Hindlimb muscle (tissue), 1 donor: ENCODE data around the gene LRRTM2. TPM values are rescaled to one million over a fixed set of nuclear protein-coding genes. Genes with fewer than 3 reads are reported as not detected.
"Not testable (repeated sequence)": the region's sequence is repeated elsewhere in the genome, so short reads cannot be mapped to it uniquely, and the experiment has no call there.

Experiments
- DNase-seq: peaks from one replicate; pipeline ENCODE4 v3.0.0-alpha.2; 2013
- polyA plus RNA-seq: library from polyadenylated mRNA; unstranded; fragments of 120-200 nt; gene quantifications from one replicate; pipeline ENCODE4 v1.2.1, GENCODE V29; 2013; ENCODE audit not compliant: insufficient read length

Gene LRRTM2
- polyA plus RNA-seq = 0.90 TPM

- peak; percentile 83 for DNase-seq
Observed at GRCh38 chr5:138874771-138875551, at the start of gene LRRTM2. Gene LRRTM2, minus strand, starts transcription at chr5:138875335. Its CDS starts 424 bp downstream, at chr5:138874911.

DNA sequence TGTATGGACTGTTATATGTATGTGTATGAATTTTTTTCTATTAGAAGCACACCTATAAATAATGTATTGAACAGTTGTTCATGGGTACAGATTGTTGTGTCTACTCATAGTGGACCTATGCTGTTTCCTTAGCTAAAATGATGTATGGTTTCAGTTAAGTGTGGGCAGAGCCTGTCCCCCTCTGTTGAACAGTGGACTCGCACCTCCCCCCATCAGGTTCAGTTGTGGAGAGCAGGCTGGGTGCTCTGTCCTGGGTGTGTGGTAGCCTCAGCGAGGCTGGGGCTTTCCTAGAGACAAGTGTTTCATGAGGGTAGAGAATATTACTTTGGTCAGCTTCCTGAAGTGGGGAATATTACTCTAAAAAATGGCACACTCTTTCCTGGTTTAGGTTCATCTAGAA, 47.4 kb upstream of the LRRTM2 start:
- DNase-seq = no peak

- not testable (repeated sequence) for DNase-seq
Observed at GRCh38 chr5:138921362-138921761, 46.2 kb upstream of the LRRTM2 start.

- DNase-seq = no peak
Observed at GRCh38 chr5:138920181-138920580, 45.0 kb upstream of the LRRTM2 start.

DNA sequence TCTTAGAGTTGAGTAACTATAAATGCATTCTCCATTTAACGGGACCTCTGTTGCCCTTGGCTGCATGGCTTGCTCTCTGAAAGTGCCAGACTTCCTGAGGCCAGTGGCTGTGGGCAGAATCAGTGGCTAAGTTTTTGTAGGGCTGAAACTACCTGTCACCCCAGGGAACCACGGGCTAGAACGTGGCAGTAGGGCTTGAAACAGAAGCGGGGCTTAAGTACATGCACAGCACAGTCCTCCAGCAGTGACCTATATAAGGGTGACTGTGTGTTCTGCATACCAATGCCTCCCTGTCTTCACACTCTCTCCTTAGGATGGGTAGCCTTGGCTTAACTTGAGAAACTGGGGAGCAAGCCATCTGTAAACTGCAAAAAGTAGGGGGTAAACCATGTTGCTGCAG, 43.6 kb upstream of the LRRTM2 start:
- no peak for DNase-seq

- DNase-seq = no peak
Observed at GRCh38 chr5:138914338-138914737, 39.2 kb upstream of the LRRTM2 start.

- DNase-seq = no peak
Observed at GRCh38 chr5:138913773-138914172, 38.6 kb upstream of the LRRTM2 start.

GRCh38 chr5:138912093-138912492, 37.0 kb upstream of the LRRTM2 start:
- no peak for DNase-seq

- DNase-seq = no peak
Observed at GRCh38 chr5:138911441-138911840, 36.3 kb upstream of the LRRTM2 start.

DNA sequence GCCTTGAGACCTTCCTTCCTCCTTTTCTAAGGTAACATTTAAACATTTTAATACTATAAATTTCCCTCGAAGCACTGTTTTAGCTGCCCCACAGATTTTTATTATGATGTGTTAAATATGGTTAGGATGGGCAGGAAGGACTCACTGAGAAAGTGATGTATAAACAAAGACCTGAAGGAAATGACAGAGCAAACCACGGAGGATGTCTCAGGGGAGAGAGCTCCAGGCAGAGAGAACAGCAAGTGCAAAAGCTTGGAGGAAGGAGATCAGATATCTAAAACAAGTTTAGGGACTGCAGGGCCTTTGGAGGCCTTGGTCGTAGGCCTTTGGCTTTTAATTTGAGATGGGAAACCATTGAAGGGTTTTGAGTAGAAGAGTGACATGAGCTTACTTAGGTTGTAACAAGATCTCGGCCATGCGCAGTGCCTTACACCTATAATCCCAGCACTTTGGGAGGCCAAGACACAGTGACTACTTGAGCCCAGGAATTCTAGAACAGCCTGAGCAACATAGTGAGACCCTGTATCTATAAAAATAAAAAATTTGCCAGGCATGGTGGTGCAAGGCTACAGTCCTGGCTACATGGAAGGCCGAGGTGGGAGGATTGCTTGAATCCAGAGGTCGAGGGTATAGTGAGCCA, 35.5 kb upstream of the LRRTM2 start:
- no peak for DNase-seq

DNA sequence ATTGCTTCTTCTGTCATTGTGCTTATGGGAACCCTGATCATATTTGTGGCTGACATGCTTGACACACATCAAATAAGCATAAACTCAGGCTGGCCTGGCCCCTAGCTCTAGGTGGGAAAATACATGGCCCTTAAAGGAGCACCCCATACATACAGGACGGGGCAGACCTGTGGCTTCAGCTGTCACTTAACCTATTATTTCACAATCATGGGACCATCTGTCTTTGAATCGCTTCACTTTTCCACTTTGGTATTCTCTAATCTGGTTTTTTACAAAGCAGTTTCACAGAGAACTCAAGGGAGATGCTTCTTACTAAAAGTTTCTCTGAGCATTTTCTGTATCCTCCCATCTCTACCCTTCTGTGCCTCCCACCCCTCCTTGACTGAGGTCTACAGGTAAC, 34.6 kb upstream of the LRRTM2 start:
- DNase-seq = no peak

GRCh38 chr5:138905541-138905940, 30.4 kb upstream of the LRRTM2 start:
- DNase-seq = no peak

DNA sequence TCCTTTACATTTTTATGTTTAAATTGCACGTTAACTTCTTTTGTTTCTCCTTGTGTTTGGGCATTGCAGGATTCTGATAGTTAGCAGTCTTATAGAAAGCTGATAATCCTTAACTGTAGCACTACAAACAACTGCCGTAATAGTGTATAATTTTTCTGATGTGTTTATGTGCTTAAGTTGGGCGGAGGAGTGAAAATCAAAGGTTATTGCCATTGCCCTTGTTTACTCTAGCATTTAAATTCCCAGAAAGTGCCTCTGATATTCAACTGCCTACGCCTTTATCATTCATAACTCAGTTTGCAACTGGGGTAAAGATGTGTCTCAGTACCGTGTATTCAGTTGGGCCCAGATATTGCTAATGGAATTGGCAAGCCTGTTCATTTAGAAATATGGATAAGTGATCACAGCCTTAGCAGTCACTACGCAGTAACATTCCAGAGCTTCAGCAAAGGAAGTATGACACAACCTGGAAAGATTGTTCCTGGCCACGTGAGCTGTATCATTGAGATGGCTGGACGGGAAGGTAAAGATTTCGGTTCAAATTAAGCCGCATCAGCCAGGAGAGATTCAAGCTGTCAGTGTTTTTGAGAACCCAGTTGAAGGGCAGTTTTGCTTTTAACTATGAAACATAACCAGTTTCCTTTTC, 28.1 kb upstream of the LRRTM2 start:
- peak; percentile 74 for DNase-seq

GRCh38 chr5:138901716-138902115, 26.6 kb upstream of the LRRTM2 start:
- DNase-seq = no peak

DNA sequence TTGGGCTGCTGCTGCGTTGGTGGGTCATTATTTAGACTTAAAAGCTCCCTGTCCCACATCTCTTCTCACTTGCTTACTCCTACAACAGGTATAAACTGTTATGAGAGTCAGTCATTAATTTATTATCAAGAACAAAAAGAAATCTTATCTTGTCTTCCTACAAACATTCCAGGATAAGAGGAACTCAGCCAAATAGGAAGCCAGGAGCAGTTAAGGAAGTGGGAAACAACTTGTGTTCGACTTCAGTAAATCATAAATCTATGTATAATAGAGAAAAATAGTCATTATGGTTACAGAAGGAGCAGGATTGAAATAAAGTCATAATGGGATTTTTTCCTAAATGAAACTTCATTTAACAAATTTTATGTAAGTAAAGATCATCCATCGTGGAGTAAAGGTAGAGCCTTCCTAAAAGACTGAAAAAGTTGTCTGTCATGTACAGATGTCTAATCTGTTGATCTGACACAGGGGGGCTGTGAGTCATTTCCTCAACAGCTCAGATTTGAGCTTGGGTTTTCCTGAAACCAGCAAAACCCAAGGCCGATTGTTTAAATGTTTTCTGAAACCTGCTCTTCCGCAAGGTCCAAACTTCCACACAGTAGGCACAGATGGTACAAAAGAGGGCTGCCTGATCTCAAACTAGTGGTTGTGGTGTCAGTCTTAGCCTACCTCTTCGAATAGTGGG, 25.3 kb upstream of the LRRTM2 start:
- no peak for DNase-seq

DNA sequence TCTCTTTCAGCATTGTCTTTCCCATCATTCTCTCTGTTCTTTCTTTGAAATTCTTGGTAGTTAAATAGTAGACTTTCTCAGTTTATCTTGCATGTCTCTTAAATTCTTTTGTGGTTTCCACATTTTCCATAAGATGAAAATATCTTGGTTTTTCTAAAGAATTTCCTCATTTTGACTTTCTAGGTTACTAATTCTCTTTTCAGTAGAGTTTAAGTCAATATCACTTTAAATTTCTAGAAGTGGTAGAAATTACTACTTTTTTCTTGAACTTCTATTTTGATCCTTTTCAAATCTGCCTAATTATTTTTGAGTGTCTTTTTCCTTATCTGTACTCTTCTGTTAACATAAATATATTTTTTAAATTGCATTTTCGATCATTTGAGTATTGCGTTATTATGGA, 23.6 kb upstream of the LRRTM2 start:
- no peak for DNase-seq

DNA sequence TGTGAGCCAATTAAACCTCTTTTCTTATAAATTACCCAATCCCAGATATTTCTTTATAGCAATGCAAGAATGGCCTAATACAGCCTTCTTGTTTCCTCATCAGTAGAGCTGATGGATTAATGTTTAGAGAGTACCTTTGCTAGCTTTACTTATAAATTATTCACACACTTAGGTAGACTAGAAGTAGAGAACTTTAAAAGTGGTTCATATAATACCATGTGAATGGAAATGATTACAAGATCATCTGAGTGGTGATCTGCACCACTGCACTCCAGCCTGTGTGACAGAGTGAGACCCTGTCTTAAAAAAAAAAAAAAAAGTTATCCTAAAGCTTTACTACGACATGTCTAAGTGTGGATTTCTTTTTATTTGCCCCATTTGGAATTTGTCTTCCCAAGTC, 23.2 kb upstream of the LRRTM2 start:
- no peak for DNase-seq

DNA sequence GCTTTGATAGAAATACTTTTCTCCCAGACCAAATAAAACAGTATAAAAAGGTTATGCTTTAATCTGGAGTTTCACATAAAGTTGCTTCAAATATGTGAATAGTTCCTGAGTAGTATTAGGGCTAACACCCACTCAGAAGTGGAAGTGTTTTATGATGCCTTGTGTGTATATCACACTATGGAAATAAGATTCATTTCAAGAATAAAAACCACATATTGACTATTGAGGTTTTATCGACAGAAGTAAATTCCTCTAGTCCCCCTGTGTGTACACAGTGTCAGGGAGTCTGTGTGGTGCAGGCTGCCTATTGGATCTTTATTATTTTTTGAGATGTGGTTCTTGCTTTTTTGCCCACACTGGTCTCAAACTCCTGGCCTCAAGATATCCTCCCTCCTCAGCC, 20.8 kb upstream of the LRRTM2 start:
- DNase-seq = no peak

GRCh38 chr5:138890644-138891043, 15.5 kb upstream of the LRRTM2 start:
- no peak for DNase-seq

DNA sequence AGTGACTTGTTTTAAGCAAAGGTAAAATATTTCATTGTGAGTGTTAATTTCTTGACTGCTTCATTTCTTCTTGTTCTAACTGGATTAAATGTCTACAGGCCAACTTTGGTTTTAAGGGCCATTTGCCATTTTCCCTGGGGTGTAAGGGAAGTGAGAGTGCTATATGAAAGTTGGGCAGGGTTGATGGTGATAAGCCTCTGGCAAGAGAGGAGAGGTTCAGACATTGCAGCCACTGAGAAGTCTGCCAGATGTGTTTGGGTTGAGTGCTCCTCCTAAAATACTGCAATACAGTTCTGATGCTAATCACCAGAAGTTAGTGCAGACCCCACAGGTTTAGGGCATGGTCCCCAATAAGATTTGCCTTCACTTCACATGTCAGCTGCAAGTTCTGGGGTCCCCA, 14.9 kb upstream of the LRRTM2 start:
- no peak for DNase-seq

DNA sequence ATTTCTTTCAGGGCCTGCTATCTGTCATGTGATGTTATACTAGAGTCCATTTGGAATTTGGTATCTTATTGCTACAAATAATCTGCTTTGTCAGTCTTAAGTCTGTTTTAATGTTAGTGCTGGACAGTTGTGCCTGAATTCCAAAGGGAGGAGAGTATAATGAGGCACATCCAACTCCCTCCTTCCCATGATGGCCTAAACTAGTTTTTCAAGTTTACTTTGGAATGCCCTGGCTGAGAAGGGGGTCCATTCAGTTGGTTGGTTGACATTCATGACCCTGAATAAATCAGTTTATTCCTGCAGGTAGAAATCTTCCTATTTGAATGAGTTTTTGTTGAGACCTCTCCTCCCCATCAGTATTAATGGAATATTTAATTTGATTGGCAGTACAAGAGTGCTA, 9.4 kb upstream of the LRRTM2 start:
- DNase-seq = no peak

DNA sequence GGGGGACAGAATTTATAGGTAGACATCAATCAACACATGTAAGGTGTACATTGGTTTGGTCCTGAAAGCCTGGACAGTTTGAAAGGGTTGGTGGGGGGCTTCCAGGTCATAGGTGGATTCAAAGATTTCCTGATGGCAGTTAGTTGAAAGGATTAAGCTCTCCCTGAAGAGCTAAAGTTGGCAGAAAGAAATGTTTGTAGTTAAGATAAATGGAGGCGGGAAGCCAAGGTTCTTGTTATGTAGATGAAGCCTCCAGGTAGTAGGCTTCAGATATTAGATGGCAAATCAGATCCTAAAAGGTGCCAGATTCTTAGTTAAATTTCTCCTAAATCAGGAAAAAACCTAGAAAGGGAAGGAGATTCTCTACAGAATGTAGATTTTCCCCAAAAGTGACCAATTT, 9.0 kb upstream of the LRRTM2 start:
- DNase-seq = no peak

GRCh38 chr5:138883211-138883610, 8.1 kb upstream of the LRRTM2 start:
- DNase-seq = no peak
